Measurements from ENCODE around the gene YDJC. TPM values are rescaled to one million over a fixed set of nuclear protein-coding genes. Genes with fewer than 3 reads are reported as not detected.
A peak's percentile ranks its signal among the peaks of the same experiment; 100 is the strongest.

YDJC gene
- total and polyA plus RNA-seq, 2 of the 13 experiments (the other 11 are each of a cell fraction or from before 2014, with no cell fraction given), result 15.3 to 32.0 TPM

GRCh38 chr22:21657360-21658032, 27.7 kb upstream of the YDJC start (continued):
- peak; percentile 87; the same call in 1 of the 2 replicates for TF ChIP-seq ZFP91 (CRISPR knock-in tag; IDR thresholded peaks at IDR 0.05; ENCODE audit: borderline replicate concordance)
- no peak for TF ChIP-seq ARID3A (IDR thresholded peaks at IDR 0.05; ENCODE audit: low read depth, low read length)
- TF ChIP-seq ZNF30 (CRISPR knock-in tag; IDR thresholded peaks at IDR 0.05), result no peak
- no peak for TF ChIP-seq ZNF530 (CRISPR knock-in tag; IDR thresholded peaks at IDR 0.05; ENCODE audit: low read depth)
- TF ChIP-seq EED (CRISPR knock-in tag; IDR thresholded peaks at IDR 0.05), result peak; percentile 49; the same call in 1 of the 2 replicates
- TF ChIP-seq PLRG1 (conservative IDR thresholded peaks at IDR 0.05), result no peak
- TF ChIP-seq ZNF44 (CRISPR knock-in tag; IDR thresholded peaks at IDR 0.05), result no peak
- 0 out of 2 replicates have a peak, but pooled peaks have one; percentile 38 for TF ChIP-seq NFKB2 (CRISPR knock-in tag; IDR thresholded peaks at IDR 0.05; ENCODE audit: borderline replicate concordance)
- TF ChIP-seq DRAP1 (CRISPR knock-in tag; IDR thresholded peaks at IDR 0.05), result no peak; the same call in 1 of the 2 replicates
- no peak for TF ChIP-seq CHCHD3 (CRISPR knock-in tag; IDR thresholded peaks at IDR 0.05)
- 0 out of 2 replicates have a peak, but pooled peaks have one; percentile 21 for TF ChIP-seq MEF2D (CRISPR knock-in tag; IDR thresholded peaks at IDR 0.05)
- TF ChIP-seq TERF1 (CRISPR knock-in tag; IDR thresholded peaks at IDR 0.05), result no peak
- no peak for TF ChIP-seq ZNF841 (CRISPR knock-in tag; IDR thresholded peaks at IDR 0.05; ENCODE audit: borderline replicate concordance)
- TF ChIP-seq MBD4 (IDR thresholded peaks at IDR 0.05; ENCODE audit: borderline replicate concordance, low read length), result no peak
- TF ChIP-seq TGIF2 (CRISPR knock-in tag; IDR thresholded peaks at IDR 0.05), result no peak
- no peak for TF ChIP-seq ZNF136 (CRISPR knock-in tag; IDR thresholded peaks at IDR 0.05; ENCODE audit: low read depth)
- TF ChIP-seq HNF1A (IDR thresholded peaks at IDR 0.05; ENCODE audit: low read depth), result no peak
- TF ChIP-seq HNF1A (CRISPR knock-in tag; IDR thresholded peaks at IDR 0.05; ENCODE audit: borderline replicate concordance), result peak; percentile 28; the same call in 1 of the 2 replicates
- TF ChIP-seq SMAD3 (CRISPR knock-in tag; IDR thresholded peaks at IDR 0.05), result peak; percentile 54; the same call in 1 of the 2 replicates
- no peak for TF ChIP-seq FOSL1 (CRISPR knock-in tag; IDR thresholded peaks at IDR 0.05; ENCODE audit: borderline replicate concordance)
- no peak for TF ChIP-seq CHD4 (IDR thresholded peaks at IDR 0.05; ENCODE audit: borderline replicate concordance, low read length)
